ENCODE results near the gene FAM43A.

FAM43A gene

GRCh38 chr3:194647747-194648146 lies 37.9 kb upstream of the FAM43A start:
- no peak for DNase-seq (ENCODE audit: low read depth, low spot score)
- TF ChIP-seq SUZ12 (IDR thresholded peaks at IDR 0.05; ENCODE audit: extremely low read depth, insufficient read depth, insufficient read length) (no peak), ZNF274 (IDR thresholded peaks at IDR 0.05; ENCODE audit: low read depth, low read length) (no peak), YY1 (IDR thresholded peaks at IDR 0.05; ENCODE audit: insufficient read depth, insufficient read length) (no peak)
- H3K27me3 ChIP-seq (ENCODE audit: insufficient read depth, insufficient read length): no peaks in the 10 kb centered on the region

DNA sequence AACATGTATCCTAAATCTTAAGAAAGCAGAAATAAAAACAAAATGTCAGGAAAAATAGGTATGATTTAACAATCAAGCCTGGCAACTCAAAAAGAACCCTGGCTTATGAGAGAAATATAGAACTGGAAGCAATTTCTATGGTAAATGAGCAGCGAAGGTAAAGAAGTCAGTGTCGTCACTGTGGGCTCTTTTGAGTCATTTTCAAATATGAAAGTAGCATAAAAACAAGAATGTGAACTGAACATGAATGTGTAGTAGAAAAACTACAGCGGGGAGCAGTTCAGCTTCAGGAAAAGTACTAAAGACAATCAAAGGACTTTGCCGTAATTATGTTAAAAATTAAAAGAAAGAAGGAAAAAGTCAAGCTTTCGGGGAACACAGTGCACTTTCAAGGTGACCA lies 31.2 kb upstream of the FAM43A start:
- Histone ChIP-seq H3K4me1 (ENCODE audit: insufficient read depth, insufficient read length) (no peaks in the 10 kb centered on the region), H3K36me3 (ENCODE audit: insufficient read depth, insufficient read length, low read length) (peaks cover 56% of the 10 kb centered on the region), H3K27me3 (ENCODE audit: insufficient read depth, insufficient read length) (no peaks in the 10 kb centered on the region), H3K9ac (ENCODE audit: insufficient read length, low read depth) (no peak overlapping the region), H3K9me3 (ENCODE audit: insufficient read depth, low read length) (no peaks in the 10 kb centered on the region), H3K4me3 (ENCODE audit: insufficient read length, low read depth) (no peak overlapping the region)
- no peak for DNase-seq (ENCODE audit: low read depth, low spot score)
- TF ChIP-seq YY1 (IDR thresholded peaks at IDR 0.05; ENCODE audit: insufficient read depth, insufficient read length) (no peak), SUZ12 (IDR thresholded peaks at IDR 0.05; ENCODE audit: extremely low read depth, insufficient read depth, insufficient read length) (no peak), ZNF274 (IDR thresholded peaks at IDR 0.05; ENCODE audit: low read depth, low read length) (no peak)

More at GRCh38 chr3:194647747-194648146, 37.9 kb upstream of the FAM43A start:
- no peak overlapping the region for H3K9ac ChIP-seq (ENCODE audit: insufficient read length, low read depth)
- H3K4me3 ChIP-seq (ENCODE audit: insufficient read length, low read depth): no peak overlapping the region
- no peaks in the 10 kb centered on the region for H3K4me1 ChIP-seq (ENCODE audit: insufficient read depth, insufficient read length)
- H3K36me3 ChIP-seq (ENCODE audit: insufficient read depth, insufficient read length, low read length): peaks cover 88% of the 10 kb centered on the region
- no peaks in the 10 kb centered on the region for H3K9me3 ChIP-seq (ENCODE audit: insufficient read depth, low read length)

- Histone ChIP-seq H3K27me3 (ENCODE audit: insufficient read depth, insufficient read length) (no peaks in the 10 kb centered on the region), H3K4me1 (ENCODE audit: insufficient read depth, insufficient read length) (no peaks in the 10 kb centered on the region), H3K9ac (ENCODE audit: insufficient read length, low read depth) (no peak overlapping the region), H3K4me3 (ENCODE audit: insufficient read length, low read depth) (no peak overlapping the region), H3K9me3 (ENCODE audit: insufficient read depth, low read length) (no peaks in the 10 kb centered on the region), H3K36me3 (ENCODE audit: insufficient read depth, insufficient read length, low read length) (peaks cover 52% of the 10 kb centered on the region)
- TF ChIP-seq ZNF274 (IDR thresholded peaks at IDR 0.05; ENCODE audit: low read depth, low read length) (no peak), YY1 (IDR thresholded peaks at IDR 0.05; ENCODE audit: insufficient read depth, insufficient read length) (no peak)
- DNase-seq (ENCODE audit: low read depth, low spot score): no peak
Measured at GRCh38 chr3:194657439-194657838, 28.2 kb upstream of the FAM43A start.

- Histone ChIP-seq H3K27me3 (ENCODE audit: insufficient read depth, insufficient read length) (no peaks in the 10 kb centered on the region), H3K9ac (ENCODE audit: insufficient read length, low read depth) (no peak overlapping the region), H3K4me1 (ENCODE audit: insufficient read depth, insufficient read length) (no peaks in the 10 kb centered on the region), H3K4me3 (ENCODE audit: insufficient read length, low read depth) (no peak overlapping the region), H3K36me3 (ENCODE audit: insufficient read depth, insufficient read length, low read length) (peaks cover 50% of the 10 kb centered on the region), H3K9me3 (ENCODE audit: insufficient read depth, low read length) (no peaks in the 10 kb centered on the region)
- TF ChIP-seq SUZ12 (IDR thresholded peaks at IDR 0.05; ENCODE audit: extremely low read depth, insufficient read depth, insufficient read length) (no peak), YY1 (IDR thresholded peaks at IDR 0.05; ENCODE audit: insufficient read depth, insufficient read length) (no peak), ZNF274 (IDR thresholded peaks at IDR 0.05; ENCODE audit: low read depth, low read length) (no peak)
- no peak for DNase-seq (ENCODE audit: low read depth, low spot score)
Measured at GRCh38 chr3:194658477-194659242, 27.0 kb upstream of the FAM43A start.

DNA sequence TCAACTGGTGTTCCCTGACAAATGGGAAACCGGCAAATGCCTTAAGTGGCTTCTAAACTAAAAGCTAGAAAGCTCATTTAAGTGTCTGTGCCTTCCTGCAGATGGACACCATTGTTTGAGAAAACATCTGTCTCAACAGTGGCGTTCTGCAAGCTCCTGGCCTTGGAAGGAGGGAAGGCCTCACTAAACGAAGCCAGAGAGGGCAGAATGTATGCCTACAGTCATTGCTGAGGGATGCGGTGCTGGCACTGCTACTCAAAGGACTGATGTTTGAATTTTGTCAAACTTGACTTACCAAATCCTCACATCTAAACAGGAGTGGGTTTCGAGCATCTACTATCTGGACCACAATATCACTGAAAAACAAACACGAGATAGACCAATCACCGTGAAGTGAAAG lies 25.9 kb upstream of the FAM43A start:
- H3K9me3 ChIP-seq (ENCODE audit: insufficient read depth, low read length): no peaks in the 10 kb centered on the region
- H3K4me1 ChIP-seq (ENCODE audit: insufficient read depth, insufficient read length): no peaks in the 10 kb centered on the region
- H3K9ac ChIP-seq (ENCODE audit: insufficient read length, low read depth): no peak overlapping the region
- no peaks in the 10 kb centered on the region for H3K27me3 ChIP-seq (ENCODE audit: insufficient read depth, insufficient read length)
- no peak for DNase-seq (ENCODE audit: low read depth, low spot score)
- TF ChIP-seq YY1 (IDR thresholded peaks at IDR 0.05; ENCODE audit: insufficient read depth, insufficient read length) (no peak), ZNF274 (IDR thresholded peaks at IDR 0.05; ENCODE audit: low read depth, low read length) (no peak), SUZ12 (IDR thresholded peaks at IDR 0.05; ENCODE audit: extremely low read depth, insufficient read depth, insufficient read length) (no peak)
- H3K36me3 ChIP-seq (ENCODE audit: insufficient read depth, insufficient read length, low read length): peaks cover 59% of the 10 kb centered on the region
- no peak overlapping the region for H3K4me3 ChIP-seq (ENCODE audit: insufficient read length, low read depth)

DNA sequence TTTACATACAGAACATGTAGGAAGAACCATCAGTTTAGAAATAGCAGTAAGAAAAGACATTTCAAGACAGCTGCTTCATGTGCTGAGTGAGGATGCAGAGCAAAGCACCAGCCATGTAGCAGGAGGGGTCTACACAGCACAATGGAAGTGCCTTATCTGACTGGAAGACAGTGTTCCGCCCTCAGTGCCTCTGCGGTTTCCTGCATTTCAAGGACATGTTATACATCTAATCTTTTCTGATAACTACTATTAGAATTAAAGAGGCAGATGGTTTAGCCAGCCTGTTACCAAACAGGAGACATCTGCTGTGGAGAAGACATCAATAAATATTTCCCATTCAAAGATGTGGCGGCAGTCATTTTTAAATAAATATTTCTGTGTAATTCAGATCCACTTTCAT lies 24.3 kb upstream of the FAM43A start:
- no peak for DNase-seq (ENCODE audit: low read depth, low spot score)
- Histone ChIP-seq H3K36me3 (ENCODE audit: insufficient read depth, insufficient read length, low read length) (peaks cover 74% of the 10 kb centered on the region), H3K9ac (ENCODE audit: insufficient read length, low read depth) (no peak overlapping the region), H3K27me3 (ENCODE audit: insufficient read depth, insufficient read length) (no peaks in the 10 kb centered on the region), H3K9me3 (ENCODE audit: insufficient read depth, low read length) (no peaks in the 10 kb centered on the region), H3K4me1 (ENCODE audit: insufficient read depth, insufficient read length) (no peaks in the 10 kb centered on the region), H3K4me3 (ENCODE audit: insufficient read length, low read depth) (no peak overlapping the region)
- TF ChIP-seq YY1 (IDR thresholded peaks at IDR 0.05; ENCODE audit: insufficient read depth, insufficient read length) (no peak), ZNF274 (IDR thresholded peaks at IDR 0.05; ENCODE audit: low read depth, low read length) (no peak), SUZ12 (IDR thresholded peaks at IDR 0.05; ENCODE audit: extremely low read depth, insufficient read depth, insufficient read length) (no peak)

- TF ChIP-seq SUZ12 (IDR thresholded peaks at IDR 0.05; ENCODE audit: extremely low read depth, insufficient read depth, insufficient read length): no peak
- no peak for TF ChIP-seq YY1 (IDR thresholded peaks at IDR 0.05; ENCODE audit: insufficient read depth, insufficient read length)
- TF ChIP-seq ZNF274 (IDR thresholded peaks at IDR 0.05; ENCODE audit: low read depth, low read length): no peak
- Histone ChIP-seq H3K9ac (ENCODE audit: insufficient read length, low read depth) (no peak overlapping the region), H3K36me3 (ENCODE audit: insufficient read depth, insufficient read length, low read length) (peaks cover 80% of the 10 kb centered on the region)
Measured at GRCh38 chr3:194661946-194662345, 23.7 kb upstream of the FAM43A start.

More at GRCh38 chr3:194661946-194662345, 23.7 kb upstream of the FAM43A start:
- no peak for DNase-seq (ENCODE audit: low read depth, low spot score)
- H3K9me3 ChIP-seq (ENCODE audit: insufficient read depth, low read length): no peaks in the 10 kb centered on the region
- H3K4me3 ChIP-seq (ENCODE audit: insufficient read length, low read depth): no peak overlapping the region
- no peaks in the 10 kb centered on the region for H3K4me1 ChIP-seq (ENCODE audit: insufficient read depth, insufficient read length)
- H3K27me3 ChIP-seq (ENCODE audit: insufficient read depth, insufficient read length): no peaks in the 10 kb centered on the region
